Epithelial cell of esophagus (primary cell): Measurements from ENCODE around the gene ULK4.
A peak's percentile ranks its signal among the peaks of the same experiment; 100 is the strongest.
"Not testable (repeated sequence)": the region's sequence is repeated elsewhere in the genome, so short reads cannot be mapped to it uniquely, and the experiment has no call there.

ENCODE experiments used
- DNase-seq: peaks from one replicate; pipeline ENCODE4 v3.0.0; 2010; ENCODE audit warnings: low read depth
- H3K4me3 ChIP-seq: 2 replicates; pipeline ENCODE4 v1.5.1; 2011; ENCODE audit warnings: mild to moderate bottlenecking, low read length, control low read depth
- CTCF ChIP-seq: IDR thresholded peaks from 2 replicates; pipeline ENCODE4 v1.5.1; 2011; ENCODE audit warnings: low read depth, mild to moderate bottlenecking, low read length, control low read depth, inconsistent platforms; ENCODE audit not compliant: insufficient read depth; ENCODE audit errors: missing control alignments

The ULK4 gene

GRCh38 chr3:41695806-41696205 lies 266.1 kb downstream of the ULK4 start:
- not testable (repeated sequence) for H3K4me3 ChIP-seq, DNase-seq
- peak; percentile 15 for TF ChIP-seq CTCF

GRCh38 chr3:41693799-41694198 lies 268.1 kb downstream of the ULK4 start:
- DNase-seq, result no peak
- H3K4me3 ChIP-seq, result no peak overlapping the region
- TF ChIP-seq CTCF, result no peak

- DNase-seq, result no peak
- H3K4me3 ChIP-seq, result no peak overlapping the region
- TF ChIP-seq CTCF, result no peak
Measured at GRCh38 chr3:41690766-41691563, 270.9 kb downstream of the ULK4 start.

- peak; percentile 7 for DNase-seq
- no peak for TF ChIP-seq CTCF
- H3K4me3 ChIP-seq, result no peak overlapping the region
Measured at GRCh38 chr3:41688595-41689380, 273.1 kb downstream of the ULK4 start.

GRCh38 chr3:41684797-41685735 lies 276.8 kb downstream of the ULK4 start:
- H3K4me3 ChIP-seq, result no peak overlapping the region
- no peak for TF ChIP-seq CTCF
- DNase-seq, result peak; percentile 27

GRCh38 chr3:41683666-41684350 lies 278.1 kb downstream of the ULK4 start:
- H3K4me3 ChIP-seq, result no peak overlapping the region
- DNase-seq, result peak; percentile 48
- no peak for TF ChIP-seq CTCF
